Upper lobe of right lung (tissue), 1 donor: ENCODE data around the gene ENGASE. TPM values are rescaled to one million over a fixed set of nuclear protein-coding genes. Genes with fewer than 3 reads are reported as not detected.

ENCODE experiments used
- ATAC-seq: fragments of 200-7000 bp; cut with Tn5 transposase; one replicate; pipeline ENCODE4 v1.9.1; 2020; ENCODE audit warnings: mild to moderate bottlenecking, moderate library complexity
- DNase-seq: peaks from one replicate; pipeline ENCODE4 v3.0.0-alpha.2; 2020
- H3K27ac ChIP-seq: fragments of 200-600 bp; one replicate; pipeline ENCODE4 v1.8.0; 2022
- H3K27me3 ChIP-seq: fragments of 200-600 bp; one replicate; pipeline ENCODE4 v1.8.0; 2022; ENCODE audit warnings: mild to moderate bottlenecking
- H3K36me3 ChIP-seq: fragments of 200-600 bp; one replicate; pipeline ENCODE4 v1.8.0; 2022
- H3K4me1 ChIP-seq: fragments of 200-600 bp; one replicate; pipeline ENCODE4 v1.8.0; 2022
- H3K4me3 ChIP-seq: fragments of 200-600 bp; one replicate; pipeline ENCODE4 v1.8.0; 2022; ENCODE audit warnings: mild to moderate bottlenecking
- H3K9me3 ChIP-seq: fragments of 200-600 bp; one replicate; pipeline ENCODE4 v1.8.0; 2022
- intact Hi-C: fragments of 100-400 bp; cut with DNase I; formaldehyde crosslinking; loops from one replicate; pipeline ENCODE4 v1.11.0; 2022
- total RNA-seq: library from RNA; stranded (reverse); fragmentation: NEBNext Ultra II Directional; extraction: Animal tissue kit (Norgen Biotek cat#: 25700); gene quantifications from one replicate; pipeline ENCODE4 v1.2.1, GENCODE V29; 2021
- TF ChIP-seq, protein P1 (sequence below): fragments of 200-600 bp; IDR thresholded peaks from one replicate; pipeline ENCODE4 v1.8.0; 2022; ENCODE audit warnings: antibody characterized with exemption
- donor health status: DM: no; HTN: yes; CAD: no; lungs with severe emphysema.

ENGASE gene
- total RNA-seq, 1 donor from 2014 or later, result 58.2 TPM

DNA sequence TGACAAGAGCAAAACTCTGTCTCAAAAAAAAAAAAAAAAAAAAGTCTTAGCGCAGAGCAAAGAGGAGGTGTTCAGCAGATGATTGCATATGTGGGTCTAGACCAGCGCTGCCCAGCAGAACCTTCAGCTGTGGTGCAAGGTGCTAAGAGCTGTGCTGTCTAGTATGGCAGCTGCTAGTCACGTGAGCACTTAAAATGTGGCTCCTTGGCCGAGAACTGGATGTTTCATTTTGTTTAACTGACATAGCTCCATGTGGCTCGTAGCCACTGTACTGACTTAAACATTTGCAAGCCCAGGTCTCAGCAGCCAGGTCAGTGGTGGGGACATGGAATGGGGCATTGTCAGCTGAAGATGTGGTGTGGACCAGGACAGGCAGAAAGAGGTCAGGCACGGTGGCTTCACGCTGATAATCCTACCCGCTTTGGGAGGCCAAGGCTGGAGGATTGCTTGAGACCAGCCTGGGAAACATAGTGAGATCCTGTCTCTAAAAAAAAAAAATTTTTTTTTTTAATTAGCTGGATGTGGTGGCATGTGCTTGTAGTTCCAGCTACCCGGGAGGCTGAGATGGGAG, 41.5 kb upstream of the ENGASE start:
- no peaks in the 10 kb centered on the region for H3K9me3 ChIP-seq
- H3K4me1 ChIP-seq, result peaks cover 31% of the 10 kb centered on the region
- intact Hi-C loops, result no loop called here
- H3K36me3 ChIP-seq, result no peaks in the 10 kb centered on the region
- no peak overlapping the region for H3K27ac ChIP-seq
- no peak overlapping the region for H3K4me3 ChIP-seq
- DNase-seq (peak; percentile 23), ATAC-seq (no peak)
- H3K27me3 ChIP-seq, result no peaks in the 10 kb centered on the region
- TF ChIP-seq, protein P1, sequence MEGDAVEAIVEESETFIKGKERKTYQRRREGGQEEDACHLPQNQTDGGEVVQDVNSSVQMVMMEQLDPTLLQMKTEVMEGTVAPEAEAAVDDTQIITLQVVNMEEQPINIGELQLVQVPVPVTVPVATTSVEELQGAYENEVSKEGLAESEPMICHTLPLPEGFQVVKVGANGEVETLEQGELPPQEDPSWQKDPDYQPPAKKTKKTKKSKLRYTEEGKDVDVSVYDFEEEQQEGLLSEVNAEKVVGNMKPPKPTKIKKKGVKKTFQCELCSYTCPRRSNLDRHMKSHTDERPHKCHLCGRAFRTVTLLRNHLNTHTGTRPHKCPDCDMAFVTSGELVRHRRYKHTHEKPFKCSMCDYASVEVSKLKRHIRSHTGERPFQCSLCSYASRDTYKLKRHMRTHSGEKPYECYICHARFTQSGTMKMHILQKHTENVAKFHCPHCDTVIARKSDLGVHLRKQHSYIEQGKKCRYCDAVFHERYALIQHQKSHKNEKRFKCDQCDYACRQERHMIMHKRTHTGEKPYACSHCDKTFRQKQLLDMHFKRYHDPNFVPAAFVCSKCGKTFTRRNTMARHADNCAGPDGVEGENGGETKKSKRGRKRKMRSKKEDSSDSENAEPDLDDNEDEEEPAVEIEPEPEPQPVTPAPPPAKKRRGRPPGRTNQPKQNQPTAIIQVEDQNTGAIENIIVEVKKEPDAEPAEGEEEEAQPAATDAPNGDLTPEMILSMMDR, result no peak

- H3K27ac ChIP-seq, result peak overlapping the region; percentile 51
- peak; percentile 69 for DNase-seq
Observed at GRCh38 chr17:79033741-79034501, 40.7 kb upstream of the ENGASE start.

GRCh38 chr17:79034931-79035485, 39.6 kb upstream of the ENGASE start:
- peaks cover 28% of the 10 kb centered on the region for H3K4me1 ChIP-seq
- no peaks in the 10 kb centered on the region for H3K27me3 ChIP-seq
- H3K36me3 ChIP-seq, result no peaks in the 10 kb centered on the region
- intact Hi-C loops, result no loop called here
- H3K9me3 ChIP-seq, result no peaks in the 10 kb centered on the region
- H3K4me3 ChIP-seq, result no peak overlapping the region
- DNase-seq, result peak; percentile 25
- no peak overlapping the region for H3K27ac ChIP-seq
- TF ChIP-seq, protein P1, result no peak
- ATAC-seq, result no peak

More at GRCh38 chr17:79033741-79034501, 40.7 kb upstream of the ENGASE start:
- Histone ChIP-seq H3K36me3 (no peaks in the 10 kb centered on the region), H3K4me1 (peaks cover 28% of the 10 kb centered on the region), H3K4me3 (no peak overlapping the region), H3K9me3 (no peaks in the 10 kb centered on the region), H3K27me3 (no peaks in the 10 kb centered on the region)
- intact Hi-C loops, result no loop called here
- no peak for ATAC-seq
- TF ChIP-seq, protein P1, result no peak

GRCh38 chr17:79035686-79036085, 38.9 kb upstream of the ENGASE start:
- H3K27me3 ChIP-seq, result no peaks in the 10 kb centered on the region
- TF ChIP-seq, protein P1, result no peak
- intact Hi-C loops, result no loop called here
- H3K27ac ChIP-seq, result no peak overlapping the region
- H3K36me3 ChIP-seq, result no peaks in the 10 kb centered on the region
- H3K4me1 ChIP-seq, result peaks cover 28% of the 10 kb centered on the region
- no peak for DNase-seq
- no peak for ATAC-seq
- no peak overlapping the region for H3K4me3 ChIP-seq
- H3K9me3 ChIP-seq, result no peaks in the 10 kb centered on the region

- H3K27me3 ChIP-seq, result no peaks in the 10 kb centered on the region
- DNase-seq, result no peak
- peaks cover 28% of the 10 kb centered on the region for H3K4me1 ChIP-seq
- no peak overlapping the region for H3K4me3 ChIP-seq
- intact Hi-C loops, result no loop called here
- H3K27ac ChIP-seq, result peak overlapping the region; percentile 36
- ATAC-seq, result no peak
- TF ChIP-seq, protein P1, result no peak
- H3K9me3 ChIP-seq, result no peaks in the 10 kb centered on the region
- H3K36me3 ChIP-seq, result no peaks in the 10 kb centered on the region
Observed at GRCh38 chr17:79036181-79036580, 38.4 kb upstream of the ENGASE start.
